MM.1S (cell line): ENCODE measurements around the gene TRIM8.

Experiments used
- EZH2 ChIP-seq: fragments of 300-600 bp; sonication (generic); optimal IDR thresholded peaks from 2 replicates; pipeline ENCODE3; 2017; ENCODE audit warnings: low read depth, mild to moderate bottlenecking, antibody characterized with exemption, low read length, mixed read lengths
- TF ChIP-seq, protein P1 (sequence below): fragments of 300-600 bp; sonication (generic); IDR thresholded peaks from 2 replicates; pipeline ENCODE4 v1.5.1; 2016; ENCODE audit warnings: antibody characterized with exemption, low read length, mixed read lengths

DNA sequence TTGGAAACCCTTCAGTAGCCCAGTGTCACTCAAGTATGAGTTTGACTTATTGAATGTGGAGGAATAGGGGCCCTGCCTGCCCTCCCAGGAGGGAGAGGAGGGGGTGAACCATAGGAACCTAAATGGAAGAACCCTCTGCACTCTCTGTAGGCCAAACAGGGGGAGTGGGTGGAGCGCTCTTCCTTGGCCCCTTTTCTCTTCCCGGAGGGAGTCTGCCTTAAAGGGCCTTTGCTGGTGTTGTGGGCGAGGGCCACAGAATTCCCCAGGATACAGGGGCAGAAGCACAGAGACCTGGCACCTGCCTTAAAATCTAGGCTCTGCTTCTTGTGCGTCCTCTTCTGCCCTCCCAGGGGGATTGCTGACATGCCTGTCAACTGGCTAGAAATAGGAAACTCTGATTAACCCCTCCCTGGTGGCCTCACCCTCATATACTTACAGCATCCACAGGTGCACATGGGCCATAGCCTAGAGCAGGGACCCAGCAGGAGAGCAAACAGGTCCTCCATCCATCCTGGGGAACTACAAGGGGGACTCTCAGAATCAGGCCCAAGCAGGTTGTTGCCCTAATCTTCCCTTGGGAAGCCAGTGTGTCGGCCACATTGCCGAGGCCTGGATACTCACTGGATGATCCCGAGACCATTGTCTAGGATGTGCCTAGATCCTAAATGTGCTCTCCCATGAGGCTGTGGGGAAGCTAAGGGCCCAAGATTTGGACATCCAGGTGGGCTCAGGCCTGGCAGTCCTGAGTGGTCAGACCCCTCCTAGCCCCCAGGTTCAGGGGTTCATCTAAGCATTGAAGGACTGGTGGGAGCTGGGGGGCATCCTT is 3.4 kb downstream of the TRIM8 start:
- TF ChIP-seq, protein P1, sequence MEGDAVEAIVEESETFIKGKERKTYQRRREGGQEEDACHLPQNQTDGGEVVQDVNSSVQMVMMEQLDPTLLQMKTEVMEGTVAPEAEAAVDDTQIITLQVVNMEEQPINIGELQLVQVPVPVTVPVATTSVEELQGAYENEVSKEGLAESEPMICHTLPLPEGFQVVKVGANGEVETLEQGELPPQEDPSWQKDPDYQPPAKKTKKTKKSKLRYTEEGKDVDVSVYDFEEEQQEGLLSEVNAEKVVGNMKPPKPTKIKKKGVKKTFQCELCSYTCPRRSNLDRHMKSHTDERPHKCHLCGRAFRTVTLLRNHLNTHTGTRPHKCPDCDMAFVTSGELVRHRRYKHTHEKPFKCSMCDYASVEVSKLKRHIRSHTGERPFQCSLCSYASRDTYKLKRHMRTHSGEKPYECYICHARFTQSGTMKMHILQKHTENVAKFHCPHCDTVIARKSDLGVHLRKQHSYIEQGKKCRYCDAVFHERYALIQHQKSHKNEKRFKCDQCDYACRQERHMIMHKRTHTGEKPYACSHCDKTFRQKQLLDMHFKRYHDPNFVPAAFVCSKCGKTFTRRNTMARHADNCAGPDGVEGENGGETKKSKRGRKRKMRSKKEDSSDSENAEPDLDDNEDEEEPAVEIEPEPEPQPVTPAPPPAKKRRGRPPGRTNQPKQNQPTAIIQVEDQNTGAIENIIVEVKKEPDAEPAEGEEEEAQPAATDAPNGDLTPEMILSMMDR: no peak
- no peak for TF ChIP-seq EZH2
